ENCODE data around the gene CCDC122. TPM values are rescaled to one million over a fixed set of nuclear protein-coding genes. Genes with fewer than 3 reads are reported as not detected.

The CCDC122 gene
- total RNA-seq, 1 donor from 2014 or later: 2.1 TPM

GRCh38 chr13:43808676-43809075 lies 70.9 kb downstream of the CCDC122 start:
- peaks cover 0 to 2% (median 0%) of the 10 kb centered on the region in 3 donors for H3K27me3 ChIP-seq (ENCODE audit: control insufficient read depth in 3 of 3, insufficient read depth in 3 of 3, low read length in 3 of 3)
- no peak overlapping the region for H3K27ac ChIP-seq (ENCODE audit: low read depth, low read length)

GRCh38 chr13:43805681-43806128 lies 73.8 kb downstream of the CCDC122 start:
- Histone ChIP-seq H3K36me3 (ENCODE audit: control insufficient read depth in 3 of 3, insufficient read depth in 3 of 3, low read length in 3 of 3) (no peaks in the 10 kb centered on the region), H3K4me3 (ENCODE audit: low read length in 3 of 3) (no peak overlapping the region), H3K4me1 (ENCODE audit: control insufficient read depth in 3 of 3, insufficient read depth in 3 of 3, low read length in 3 of 3) (no peaks in the 10 kb centered on the region), H3K27me3 (ENCODE audit: control insufficient read depth in 3 of 3, insufficient read depth in 3 of 3, low read length in 3 of 3) (peaks cover 0 to 2% (median 0%) of the 10 kb centered on the region in 3 donors), H3K9me3 (ENCODE audit: control insufficient read depth in 3 of 3, low read length in 3 of 3) (no peaks in the 10 kb centered on the region), H3K27ac (ENCODE audit: low read depth, low read length) (no peak overlapping the region), H3K9ac (ENCODE audit: low read depth in 1 of 3, low read length in 3 of 3) (no peak overlapping the region)

More at GRCh38 chr13:43808676-43809075, 70.9 kb downstream of the CCDC122 start:
- Histone ChIP-seq H3K36me3 (ENCODE audit: control insufficient read depth in 3 of 3, insufficient read depth in 3 of 3, low read length in 3 of 3) (no peaks in the 10 kb centered on the region), H3K4me1 (ENCODE audit: control insufficient read depth in 3 of 3, insufficient read depth in 3 of 3, low read length in 3 of 3) (no peaks in the 10 kb centered on the region), H3K9ac (ENCODE audit: low read depth in 1 of 3, low read length in 3 of 3) (no peak overlapping the region), H3K4me3 (ENCODE audit: low read length in 3 of 3) (no peak overlapping the region), H3K9me3 (ENCODE audit: control insufficient read depth in 3 of 3, low read length in 3 of 3) (no peaks in the 10 kb centered on the region)

GRCh38 chr13:43805071-43805468 lies 74.5 kb downstream of the CCDC122 start:
- Histone ChIP-seq H3K9me3 (ENCODE audit: control insufficient read depth in 3 of 3, low read length in 3 of 3) (no peaks in the 10 kb centered on the region), H3K27me3 (ENCODE audit: control insufficient read depth in 3 of 3, insufficient read depth in 3 of 3, low read length in 3 of 3) (peaks cover 0 to 2% (median 0%) of the 10 kb centered on the region in 3 donors), H3K9ac (ENCODE audit: low read depth in 1 of 3, low read length in 3 of 3) (no peak overlapping the region), H3K36me3 (ENCODE audit: control insufficient read depth in 3 of 3, insufficient read depth in 3 of 3, low read length in 3 of 3) (no peaks in the 10 kb centered on the region), H3K4me3 (ENCODE audit: low read length in 3 of 3) (no peak overlapping the region), H3K27ac (ENCODE audit: low read depth, low read length) (no peak overlapping the region), H3K4me1 (ENCODE audit: control insufficient read depth in 3 of 3, insufficient read depth in 3 of 3, low read length in 3 of 3) (no peaks in the 10 kb centered on the region)

GRCh38 chr13:43804461-43805070 lies 75.0 kb downstream of the CCDC122 start:
- H3K36me3 ChIP-seq (ENCODE audit: control insufficient read depth in 3 of 3, insufficient read depth in 3 of 3, low read length in 3 of 3): no peaks in the 10 kb centered on the region
- H3K9me3 ChIP-seq (ENCODE audit: control insufficient read depth in 3 of 3, low read length in 3 of 3): no peaks in the 10 kb centered on the region
- no peak overlapping the region for H3K4me3 ChIP-seq (ENCODE audit: low read length in 3 of 3)
- H3K9ac ChIP-seq (ENCODE audit: low read depth in 1 of 3, low read length in 3 of 3): no peak overlapping the region
- H3K4me1 ChIP-seq (ENCODE audit: control insufficient read depth in 3 of 3, insufficient read depth in 3 of 3, low read length in 3 of 3): no peaks in the 10 kb centered on the region
- no peak overlapping the region for H3K27ac ChIP-seq (ENCODE audit: low read depth, low read length)
- peaks cover 0 to 2% (median 0%) of the 10 kb centered on the region in 3 donors for H3K27me3 ChIP-seq (ENCODE audit: control insufficient read depth in 3 of 3, insufficient read depth in 3 of 3, low read length in 3 of 3)

- Histone ChIP-seq H3K4me1 (ENCODE audit: control insufficient read depth in 3 of 3, insufficient read depth in 3 of 3, low read length in 3 of 3) (no peaks in the 10 kb centered on the region), H3K9me3 (ENCODE audit: control insufficient read depth in 3 of 3, low read length in 3 of 3) (no peaks in the 10 kb centered on the region), H3K4me3 (ENCODE audit: low read length in 3 of 3) (no peak overlapping the region), H3K27ac (ENCODE audit: low read depth, low read length) (no peak overlapping the region), H3K9ac (ENCODE audit: low read depth in 1 of 3, low read length in 3 of 3) (no peak overlapping the region), H3K27me3 (ENCODE audit: control insufficient read depth in 3 of 3, insufficient read depth in 3 of 3, low read length in 3 of 3) (peaks cover 0 to 2% (median 0%) of the 10 kb centered on the region in 3 donors), H3K36me3 (ENCODE audit: control insufficient read depth in 3 of 3, insufficient read depth in 3 of 3, low read length in 3 of 3) (no peaks in the 10 kb centered on the region)
Observed at GRCh38 chr13:43802511-43802910, 77.0 kb downstream of the CCDC122 start.

GRCh38 chr13:43800828-43801227 lies 78.7 kb downstream of the CCDC122 start:
- no peaks in the 10 kb centered on the region for H3K36me3 ChIP-seq (ENCODE audit: control insufficient read depth in 3 of 3, insufficient read depth in 3 of 3, low read length in 3 of 3)
- H3K4me1 ChIP-seq (ENCODE audit: control insufficient read depth in 3 of 3, insufficient read depth in 3 of 3, low read length in 3 of 3): no peaks in the 10 kb centered on the region
- no peak overlapping the region for H3K27ac ChIP-seq (ENCODE audit: low read depth, low read length)
- no peak overlapping the region for H3K4me3 ChIP-seq (ENCODE audit: low read length in 3 of 3)
- H3K27me3 ChIP-seq (ENCODE audit: control insufficient read depth in 3 of 3, insufficient read depth in 3 of 3, low read length in 3 of 3): no peaks in the 10 kb centered on the region
- no peaks in the 10 kb centered on the region for H3K9me3 ChIP-seq (ENCODE audit: control insufficient read depth in 3 of 3, low read length in 3 of 3)
- no peak overlapping the region for H3K9ac ChIP-seq (ENCODE audit: low read depth in 1 of 3, low read length in 3 of 3)

GRCh38 chr13:43799191-43799590 lies 80.3 kb downstream of the CCDC122 start:
- H3K4me3 ChIP-seq (ENCODE audit: low read length in 3 of 3): no peak overlapping the region
- no peak overlapping the region for H3K9ac ChIP-seq (ENCODE audit: low read depth in 1 of 3, low read length in 3 of 3)
- no peak overlapping the region for H3K27ac ChIP-seq (ENCODE audit: low read depth, low read length)
- no peaks in the 10 kb centered on the region for H3K27me3 ChIP-seq (ENCODE audit: control insufficient read depth in 3 of 3, insufficient read depth in 3 of 3, low read length in 3 of 3)
- H3K9me3 ChIP-seq (ENCODE audit: control insufficient read depth in 3 of 3, low read length in 3 of 3): no peaks in the 10 kb centered on the region
- H3K36me3 ChIP-seq (ENCODE audit: control insufficient read depth in 3 of 3, insufficient read depth in 3 of 3, low read length in 3 of 3): no peaks in the 10 kb centered on the region
- H3K4me1 ChIP-seq (ENCODE audit: control insufficient read depth in 3 of 3, insufficient read depth in 3 of 3, low read length in 3 of 3): no peaks in the 10 kb centered on the region

GRCh38 chr13:43797869-43798268 lies 81.7 kb downstream of the CCDC122 start:
- Histone ChIP-seq H3K4me1 (ENCODE audit: control insufficient read depth in 3 of 3, insufficient read depth in 3 of 3, low read length in 3 of 3) (no peaks in the 10 kb centered on the region), H3K36me3 (ENCODE audit: control insufficient read depth in 3 of 3, insufficient read depth in 3 of 3, low read length in 3 of 3) (no peaks in the 10 kb centered on the region), H3K4me3 (ENCODE audit: low read length in 3 of 3) (no peak overlapping the region), H3K9me3 (ENCODE audit: control insufficient read depth in 3 of 3, low read length in 3 of 3) (no peaks in the 10 kb centered on the region), H3K9ac (ENCODE audit: low read depth in 1 of 3, low read length in 3 of 3) (no peak overlapping the region), H3K27me3 (ENCODE audit: control insufficient read depth in 3 of 3, insufficient read depth in 3 of 3, low read length in 3 of 3) (no peaks in the 10 kb centered on the region), H3K27ac (ENCODE audit: low read depth, low read length) (no peak overlapping the region)

GRCh38 chr13:43797159-43797558 lies 82.4 kb downstream of the CCDC122 start:
- H3K9ac ChIP-seq (ENCODE audit: low read depth in 1 of 3, low read length in 3 of 3): no peak overlapping the region
- no peak overlapping the region for H3K27ac ChIP-seq (ENCODE audit: low read depth, low read length)

GRCh38 chr13:43794416-43794815 lies 85.1 kb downstream of the CCDC122 start:
- Histone ChIP-seq H3K9ac (ENCODE audit: low read depth in 1 of 3, low read length in 3 of 3) (no peak overlapping the region), H3K9me3 (ENCODE audit: control insufficient read depth in 3 of 3, low read length in 3 of 3) (no peaks in the 10 kb centered on the region), H3K27ac (ENCODE audit: low read depth, low read length) (no peak overlapping the region), H3K27me3 (ENCODE audit: control insufficient read depth in 3 of 3, insufficient read depth in 3 of 3, low read length in 3 of 3) (no peaks in the 10 kb centered on the region), H3K36me3 (ENCODE audit: control insufficient read depth in 3 of 3, insufficient read depth in 3 of 3, low read length in 3 of 3) (no peaks in the 10 kb centered on the region), H3K4me3 (ENCODE audit: low read length in 3 of 3) (no peak overlapping the region), H3K4me1 (ENCODE audit: control insufficient read depth in 3 of 3, insufficient read depth in 3 of 3, low read length in 3 of 3) (no peaks in the 10 kb centered on the region)

More at GRCh38 chr13:43797159-43797558, 82.4 kb downstream of the CCDC122 start:
- H3K36me3 ChIP-seq (ENCODE audit: control insufficient read depth in 3 of 3, insufficient read depth in 3 of 3, low read length in 3 of 3): no peaks in the 10 kb centered on the region
- H3K4me1 ChIP-seq (ENCODE audit: control insufficient read depth in 3 of 3, insufficient read depth in 3 of 3, low read length in 3 of 3): no peaks in the 10 kb centered on the region
- H3K27me3 ChIP-seq (ENCODE audit: control insufficient read depth in 3 of 3, insufficient read depth in 3 of 3, low read length in 3 of 3): no peaks in the 10 kb centered on the region
- H3K9me3 ChIP-seq (ENCODE audit: control insufficient read depth in 3 of 3, low read length in 3 of 3): no peaks in the 10 kb centered on the region
- H3K4me3 ChIP-seq (ENCODE audit: low read length in 3 of 3): no peak overlapping the region

Measured in skeletal muscle tissue (tissue), 4 donors.